ENCODE results near the gene ATP8B1.

GRCh38 chr18:57782049-57782448 is 21.1 kb downstream of the ATP8B1 start:
- TF ChIP-seq EZH2 (IDR thresholded peaks at IDR 0.05; ENCODE audit: insufficient read depth, poor library complexity, severe bottlenecking): no peak
- TF ChIP-seq EZH2phosphoT487 (IDR thresholded peaks at IDR 0.05; ENCODE audit: insufficient read depth, low read depth): no peak

All from GM23248 (cell line).